ENCODE results near the gene NRSN2. TPM values are rescaled to one million over a fixed set of nuclear protein-coding genes. Genes with fewer than 3 reads are reported as not detected.

NRSN2 gene
- total RNA-seq, 1 experiment from 2014 or later, result 1.9 TPM

- Histone ChIP-seq H3K79me2 (ENCODE audit: insufficient read depth, low read length) (peaks cover 34% of the 10 kb centered on the region), H3K4me3 (replicated peaks in 1 of 2; ENCODE audit: low read depth in 1 of 2, low read length in 2 of 2) (peak overlapping the region; percentile 81 to 87), H3K9me2 (ENCODE audit: insufficient read depth) (no peaks in the 10 kb centered on the region), H3K36me3 (ENCODE audit: control insufficient read depth in 1 of 2, insufficient read depth in 2 of 2, low read length in 2 of 2) (0 out of 4 replicates have a peak, but pooled peaks cover 0 to 3% of the 10 kb centered on the region in 2 experiments), H3K27me3 (ENCODE audit: insufficient read depth, low read length) (no peaks in the 10 kb centered on the region), H2AFZ (ENCODE audit: low read depth, low read length, poor library complexity, severe bottlenecking) (no peak overlapping the region), H3K4me2 (ENCODE audit: low read length) (peak overlapping the region; percentile 90), H3K27ac (ENCODE audit: low read depth, low read length) (peak overlapping the region; percentile 99), H3K9ac (ENCODE audit: low read length) (peak overlapping the region; percentile 81), H4K20me1 (ENCODE audit: insufficient read depth) (no peaks in the 10 kb centered on the region), H3K4me1 (ENCODE audit: control insufficient read depth in 1 of 2, insufficient read depth in 2 of 2, low read length in 2 of 2) (peaks cover 11 to 63% of the 10 kb centered on the region in 2 experiments; a peak in 3 of 4 replicates), H3K9me3 (ENCODE audit: control insufficient read depth in 1 of 2, insufficient read depth in 1 of 2, low read depth in 1 of 2, low read length in 2 of 2) (no peaks in the 10 kb centered on the region)
- POLR2A ChIA-PET, result no interaction called here
- ATAC-seq (no peak), DNase-seq (ENCODE audit: low read depth, low spot score) (no peak)
- no TSS peak for BruUV-seq (replicated peaks)
- CTCF ChIA-PET, result no interaction called here
- intact Hi-C loops (cut with micrococcal nuclease), result no loop called here
- TF ChIP-seq POLR2AphosphoS5 (IDR thresholded peaks at IDR 0.05; ENCODE audit: low read depth, low read length) (peak; percentile 69; the same call in 1 of the 2 replicates), TCF7L2 (IDR thresholded peaks at IDR 0.05; ENCODE audit: borderline replicate concordance, extremely low read depth, insufficient read depth, insufficient read length) (no peak), ATF3 (IDR thresholded peaks at IDR 0.05) (no peak), ZNF274 (IDR thresholded peaks at IDR 0.05; ENCODE audit: low read depth, low read length) (no peak)
- RAD21 ChIA-PET (ENCODE audit: low non-redundant PET in 1 of 2, low total read pairs in 2 of 2, uncharacterized antibody in 2 of 2, unreplicated experiment in 2 of 2), result no interaction called here
These were observed 20.2 kb upstream of the NRSN2 start for GRCh38 chr20:326645-327185.

- Histone ChIP-seq H3K27me3 (ENCODE audit: insufficient read depth, low read length) (no peaks in the 10 kb centered on the region), H3K9me3 (ENCODE audit: control insufficient read depth in 1 of 2, insufficient read depth in 1 of 2, low read depth in 1 of 2, low read length in 2 of 2) (no peaks in the 10 kb centered on the region), H4K20me1 (ENCODE audit: insufficient read depth) (no peaks in the 10 kb centered on the region), H3K79me2 (ENCODE audit: insufficient read depth, low read length) (peaks cover 34% of the 10 kb centered on the region), H3K9ac (ENCODE audit: low read length) (peak overlapping the region; percentile 81), H3K4me1 (ENCODE audit: control insufficient read depth in 1 of 2, insufficient read depth in 2 of 2, low read length in 2 of 2) (peaks cover 11 to 63% of the 10 kb centered on the region in 2 experiments; a peak in 3 of 4 replicates), H3K4me3 (replicated peaks in 1 of 2; ENCODE audit: low read depth in 1 of 2, low read length in 2 of 2) (peak overlapping the region; percentile 81 to 87), H3K27ac (ENCODE audit: low read depth, low read length) (peak overlapping the region; percentile 99), H3K9me2 (ENCODE audit: insufficient read depth) (no peaks in the 10 kb centered on the region), H3K36me3 (ENCODE audit: control insufficient read depth in 1 of 2, insufficient read depth in 2 of 2, low read length in 2 of 2) (0 out of 4 replicates have a peak, but pooled peaks cover 0 to 3% of the 10 kb centered on the region in 2 experiments), H2AFZ (ENCODE audit: low read depth, low read length, poor library complexity, severe bottlenecking) (no peak overlapping the region), H3K4me2 (ENCODE audit: low read length) (peak overlapping the region; percentile 90)
- TSS peak; percentile 53 for BruUV-seq (replicated peaks)
- intact Hi-C loops (cut with micrococcal nuclease), result no loop called here
- DNase-seq (ENCODE audit: low read depth, low spot score) (peak; percentile 72), ATAC-seq (peak; percentile 26)
- POLR2A ChIA-PET, result interaction anchor here (1.4 kb wide), 1 partner anchor 14 kb away, joined by 3 read pairs; no protein-coding TSS in a partner anchor
- TF ChIP-seq ZBTB33 (IDR thresholded peaks at IDR 0.05; ENCODE audit: extremely low read depth, insufficient replicate concordance, low read length) (no peak), TCF7L2 (IDR thresholded peaks at IDR 0.05; ENCODE audit: borderline replicate concordance, extremely low read depth, insufficient read depth, insufficient read length) (peak; percentile 85)
- RAD21 ChIA-PET (ENCODE audit: low non-redundant PET in 1 of 2, low total read pairs in 2 of 2, uncharacterized antibody in 2 of 2, unreplicated experiment in 2 of 2), result no interaction called here
- CTCF ChIA-PET, result interaction anchor here (0.6 kb wide), 1 partner anchor 1108 kb away, joined by 3 read pairs; no protein-coding TSS in a partner anchor
These were observed 19.5 kb upstream of the NRSN2 start for GRCh38 chr20:327186-328026.
